Stimulated activated CD8-positive, alpha-beta memory T cell treated with anti-CD3 and anti-CD28 coated beads, Interleukin-15, amount 100 ng/mL, for 48 hours (primary cell): Measurements from ENCODE around the gene SEPTIN5.
A peak's percentile ranks its signal among the peaks of the same experiment; 100 is the strongest.

Experiments used
- DNase-seq, 2 donors: peaks; one replicate each; pipeline ENCODE4 v3.0.0-alpha.2; 2020; ENCODE audit warnings: low read depth in 2 of 2

The SEPTIN5 gene

GRCh38 chr22:19705181-19705934 is 8.9 kb upstream of the SEPTIN5 start:
- DNase-seq: no peak

GRCh38 chr22:19706661-19707151 is 7.6 kb upstream of the SEPTIN5 start:
- no peak for DNase-seq

- DNase-seq: no peak
Observed at GRCh38 chr22:19707347-19708290, 6.7 kb upstream of the SEPTIN5 start.

GRCh38 chr22:19708321-19709011 is 5.8 kb upstream of the SEPTIN5 start:
- DNase-seq: no peak

- DNase-seq: no peak
Observed at GRCh38 chr22:19709063-19709769, 5.1 kb upstream of the SEPTIN5 start.

GRCh38 chr22:19710020-19710768 is 4.1 kb upstream of the SEPTIN5 start:
- no peak for DNase-seq

GRCh38 chr22:19710769-19711106 is 3.6 kb upstream of the SEPTIN5 start:
- no peak for DNase-seq

- DNase-seq: no peak
Observed at GRCh38 chr22:19713245-19713644, 1.1 kb upstream of the SEPTIN5 start.

GRCh38 chr22:19713650-19714311 is 522 bp upstream of the SEPTIN5 start:
- DNase-seq: no peak

- DNase-seq: no peak
Observed at GRCh38 chr22:19715188-19715930, 1.1 kb downstream of the SEPTIN5 start.

GRCh38 chr22:19716041-19716828 is 1.9 kb downstream of the SEPTIN5 start:
- no peak for DNase-seq

- no peak for DNase-seq
Observed at GRCh38 chr22:19716829-19717105, 2.5 kb downstream of the SEPTIN5 start.

- DNase-seq: no peak
Observed at GRCh38 chr22:19717181-19717580, 2.9 kb downstream of the SEPTIN5 start.

GRCh38 chr22:19717691-19718455 is 3.6 kb downstream of the SEPTIN5 start:
- DNase-seq: peak; percentile 52 to 68

GRCh38 chr22:19718456-19719049 is 4.2 kb downstream of the SEPTIN5 start:
- no peak for DNase-seq

GRCh38 chr22:19719050-19719482 is 4.8 kb downstream of the SEPTIN5 start:
- DNase-seq: no peak

GRCh38 chr22:19719488-19720021 is 5.3 kb downstream of the SEPTIN5 start:
- DNase-seq: no peak
